RPMI8226 (cell line): ENCODE results near the gene FAM229A.
A peak's percentile ranks its signal among the peaks of the same experiment; 100 is the strongest.
"Not testable (repeated sequence)": the region's sequence is repeated elsewhere in the genome, so short reads cannot be mapped to it uniquely, and the experiment has no call there.

Experiments
- DNase-seq: peaks from one replicate; pipeline ENCODE4 v3.0.0-alpha.2; 2015

FAM229A gene, protein sequence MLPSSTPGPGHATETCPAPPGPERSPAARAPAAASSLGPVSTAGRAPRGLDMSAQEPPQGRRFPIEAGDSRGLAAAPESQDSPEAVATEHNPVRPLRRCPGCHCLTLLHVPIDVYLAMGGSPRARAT

GRCh38 chr1:32362474-32363313 lies at the start of gene FAM229A, which contains the start of gene TSSK3:
FAM229A (minus strand) TSS chr1:32362485; CDS start chr1:32362091, 394 bp downstream.
TSSK3 (plus strand) TSS chr1:32362539; CDS start chr1:32362702, 163 bp downstream.
- no peak for DNase-seq

DNA sequence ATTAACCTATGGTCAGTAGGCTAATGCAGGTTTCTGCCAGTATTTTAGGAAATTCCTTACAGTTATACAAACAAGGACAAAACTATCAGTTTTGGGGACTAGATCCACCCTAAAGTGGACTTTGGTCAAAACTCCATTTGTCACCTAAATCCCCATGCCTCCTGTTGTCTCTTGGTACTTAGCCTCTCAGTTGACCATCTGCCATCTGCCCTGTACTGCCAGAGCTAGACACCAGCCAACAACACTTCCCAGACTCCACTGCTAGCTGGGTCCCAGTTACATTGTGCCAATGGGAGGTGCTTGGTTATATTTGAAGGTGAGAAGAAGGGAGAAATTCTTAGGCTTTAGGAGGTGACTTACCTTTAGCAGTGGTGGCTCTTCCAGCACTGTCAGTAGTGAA lies 49.0 kb upstream of the FAM229A start:
- no peak for DNase-seq

GRCh38 chr1:32406629-32407111 lies 44.4 kb upstream of the FAM229A start:
- no peak for DNase-seq

- DNase-seq, result no peak
Observed at GRCh38 chr1:32405672-32406467, 43.6 kb upstream of the FAM229A start.

GRCh38 chr1:32404946-32405345 lies 42.7 kb upstream of the FAM229A start:
- DNase-seq, result no peak

GRCh38 chr1:32400876-32401631 lies 38.8 kb upstream of the FAM229A start:
- peak; percentile 65 for DNase-seq

DNA sequence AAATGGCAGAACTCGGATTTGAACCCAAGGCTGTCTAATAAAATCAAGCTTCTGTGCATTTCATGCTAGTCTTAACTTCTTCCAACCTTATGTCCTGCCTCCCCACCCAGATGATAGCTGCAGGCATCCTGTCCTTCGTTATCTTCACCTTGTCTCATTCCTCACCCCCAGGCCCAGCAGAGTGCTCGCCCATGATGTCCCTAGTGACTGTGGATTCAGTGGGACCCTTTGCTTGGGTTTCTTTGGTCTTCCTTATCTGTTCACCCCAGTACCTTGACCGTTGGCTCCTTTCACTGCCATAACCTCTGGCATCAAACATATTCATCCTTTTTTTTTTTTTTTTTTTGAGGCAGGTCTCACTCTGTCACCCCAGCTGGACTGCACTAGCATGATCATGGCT lies 37.6 kb upstream of the FAM229A start:
- no peak for DNase-seq

DNA sequence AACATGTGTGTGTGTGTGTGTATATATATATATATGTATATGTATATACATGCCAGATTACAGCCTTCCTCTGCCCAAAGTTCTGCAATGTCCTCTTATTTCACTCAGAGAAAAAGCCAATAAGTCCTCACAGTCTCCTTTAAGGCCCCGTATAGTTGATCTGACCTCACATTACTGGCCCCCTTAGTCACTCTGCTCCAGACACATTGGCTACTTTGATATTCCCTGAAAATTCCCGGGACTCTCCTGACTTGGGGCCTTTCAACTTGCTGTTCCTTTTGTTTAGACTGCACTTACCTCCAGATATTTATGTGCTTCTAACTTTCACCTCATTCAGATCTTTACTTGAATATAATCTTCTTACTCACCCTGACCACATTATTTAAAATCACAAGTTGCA lies 36.1 kb upstream of the FAM229A start:
- no peak for DNase-seq

DNA sequence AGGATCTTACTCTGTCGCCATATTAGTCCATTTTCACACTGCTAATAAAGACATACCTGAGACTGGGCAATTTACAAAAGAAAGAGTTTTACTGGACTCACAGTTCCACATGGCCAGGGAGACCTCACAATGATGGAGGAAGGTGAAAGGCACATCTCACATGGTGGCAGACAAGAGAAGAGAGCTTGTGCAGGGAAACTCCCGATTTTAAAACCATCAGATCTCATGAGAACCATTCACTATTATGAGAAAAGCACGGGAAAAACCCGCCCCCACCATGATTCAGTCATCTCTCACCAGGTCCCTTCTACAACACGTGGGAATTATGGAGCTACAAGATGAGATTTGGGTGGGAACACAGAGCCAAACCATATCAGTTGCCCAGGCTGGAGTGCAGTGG lies 34.2 kb upstream of the FAM229A start:
- not testable (repeated sequence) for DNase-seq

GRCh38 chr1:32394890-32395432 lies 32.7 kb upstream of the FAM229A start:
- no peak for DNase-seq

- peak; percentile 99 for DNase-seq
Observed at GRCh38 chr1:32394141-32394889, 32.0 kb upstream of the FAM229A start, which contains the start of gene BSDC1. BSDC1 (minus strand) TSS chr1:32394441; CDS start chr1:32394414, 27 bp downstream.

DNA sequence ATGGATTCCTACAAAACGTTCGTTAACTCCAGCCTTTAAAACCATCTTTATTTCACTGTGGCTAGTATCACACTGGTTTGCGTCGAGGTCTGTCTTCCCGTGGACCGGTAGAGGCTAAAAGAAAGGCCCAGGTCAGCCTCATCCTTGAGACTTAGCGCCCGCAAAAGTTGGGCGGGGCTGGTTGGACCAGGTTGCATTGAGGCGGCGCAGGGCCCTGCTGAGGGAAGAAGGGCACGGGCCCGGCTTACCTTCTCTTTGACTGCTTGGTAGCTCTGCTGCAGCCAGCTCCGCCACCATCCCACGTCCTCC lies 31.5 kb upstream of the FAM229A start:
- DNase-seq, result peak; percentile 56

DNA sequence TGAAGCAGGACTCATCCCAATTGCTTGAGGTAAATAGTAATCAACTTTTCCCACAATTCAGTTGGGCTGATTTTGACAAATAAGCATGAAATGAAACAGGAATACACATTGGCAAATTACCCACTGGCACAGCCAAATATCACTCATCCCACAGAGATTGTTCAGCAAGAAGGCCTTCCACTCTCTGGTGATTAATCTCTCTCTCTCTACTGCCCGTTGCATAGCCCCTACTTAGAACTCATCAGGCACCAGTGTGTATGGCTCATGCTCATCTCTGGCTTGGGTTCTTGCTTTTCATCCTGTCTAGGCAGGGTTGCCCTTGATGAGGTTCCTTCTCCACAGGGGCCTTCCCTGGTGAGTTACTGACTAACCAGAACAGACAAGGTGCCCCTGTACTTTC lies 30.9 kb upstream of the FAM229A start:
- no peak for DNase-seq

GRCh38 chr1:32392325-32392724 lies 30.0 kb upstream of the FAM229A start:
- no peak for DNase-seq

DNA sequence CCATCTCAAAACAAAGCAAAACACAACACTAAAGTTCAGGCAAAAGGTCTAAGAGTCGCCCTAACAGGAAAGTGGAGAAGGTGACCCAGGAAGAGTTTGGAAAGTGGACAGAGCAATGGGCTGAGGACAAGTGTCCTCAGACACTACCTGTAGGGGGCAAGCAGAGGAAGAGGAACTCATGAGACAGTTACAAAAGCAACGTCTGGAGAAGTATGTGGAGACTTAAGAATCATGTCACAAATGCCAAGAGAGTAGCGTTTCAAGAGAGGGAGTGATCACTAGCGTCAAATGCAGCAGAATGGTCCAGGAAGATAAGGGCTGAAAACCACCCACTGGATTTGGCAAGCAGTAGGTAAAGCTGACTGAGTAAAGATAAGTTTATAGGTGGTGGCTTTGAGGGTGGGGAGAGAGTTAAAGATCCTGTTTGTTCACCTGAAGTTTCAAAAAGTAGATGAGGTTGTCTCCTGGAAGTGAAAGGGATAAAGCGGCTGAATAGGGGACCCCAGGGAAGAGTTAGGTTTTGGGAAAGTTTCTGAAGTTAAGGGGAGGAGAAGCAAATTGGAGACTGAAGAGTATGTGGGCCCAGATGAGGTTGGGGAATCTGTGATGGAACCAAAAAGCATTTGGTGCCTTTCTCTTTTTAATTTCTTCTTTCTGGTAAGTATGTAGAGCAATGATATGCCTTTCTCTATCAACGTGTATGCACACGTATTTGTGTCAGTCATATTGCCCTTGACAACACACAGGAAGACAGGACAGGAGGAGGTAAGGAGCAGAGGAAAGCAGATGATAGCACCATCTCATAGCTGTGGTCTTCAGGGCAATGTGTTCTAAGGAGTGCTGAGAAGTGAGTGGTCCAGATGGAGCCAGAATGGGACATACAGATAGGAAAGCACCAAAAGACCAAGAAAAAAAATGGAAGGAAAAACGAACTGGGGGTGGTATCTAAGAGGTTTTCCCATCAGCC lies 28.9 kb upstream of the FAM229A start:
- DNase-seq, result no peak

- DNase-seq, result no peak
Observed at GRCh38 chr1:32388641-32389040, 26.4 kb upstream of the FAM229A start.

DNA sequence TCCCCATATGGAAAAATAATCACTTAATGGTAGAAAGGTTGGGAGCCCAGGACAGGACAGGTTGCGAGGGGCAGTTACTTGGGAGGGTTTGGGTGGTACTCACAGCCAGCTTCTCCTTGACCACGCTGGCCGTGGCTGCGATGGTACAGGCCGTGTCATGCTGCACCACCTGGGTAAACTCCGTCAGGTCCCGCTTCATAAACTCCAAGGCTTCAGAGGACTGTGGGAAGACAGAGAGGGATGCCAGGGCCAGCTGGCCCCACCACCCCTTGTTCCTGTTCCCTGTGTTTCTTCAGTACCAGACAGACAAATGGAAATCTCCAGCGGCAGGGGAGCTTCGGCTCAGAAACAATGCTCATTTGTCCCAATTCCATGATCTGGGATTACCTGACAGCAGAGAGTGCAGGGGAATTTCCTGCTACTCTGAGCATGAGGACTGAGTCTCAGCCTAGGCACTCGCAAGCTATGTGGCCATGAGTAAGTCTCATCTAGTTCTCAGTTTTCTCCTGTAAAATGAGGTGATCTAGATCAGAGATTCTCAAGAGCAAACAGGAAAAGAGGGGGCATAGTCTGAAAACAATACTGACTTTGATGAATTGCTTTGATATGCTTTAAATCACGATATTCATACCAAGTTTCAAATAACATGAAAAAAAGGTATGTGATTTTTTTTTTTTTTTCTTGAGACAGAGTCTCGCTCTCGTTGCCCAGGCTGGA lies 24.5 kb upstream of the FAM229A start:
- no peak for DNase-seq

- DNase-seq, result no peak
Observed at GRCh38 chr1:32380057-32380456, 17.8 kb upstream of the FAM229A start.

GRCh38 chr1:32377541-32378220 lies 15.4 kb upstream of the FAM229A start:
- DNase-seq, result no peak
